ENCODE results near the gene NCF1. TPM values are rescaled to one million over a fixed set of nuclear protein-coding genes. Genes with fewer than 3 reads are reported as not detected.
"Not testable (repeated sequence)": the region's sequence is repeated elsewhere in the genome, so short reads cannot be mapped to it uniquely, and the experiment has no call there.

Gene NCF1
- total RNA-seq, 2 experiments from 2014 or later, result 0.62 to 0.73 TPM

- H3K9me3 Mint-ChIP-seq, H3K27me3 Mint-ChIP-seq, CTCF ChIA-PET: not testable (repeated sequence)
Observed at GRCh38 chr7:74798644-74799043, 24.8 kb downstream of the NCF1 start.

GRCh38 chr7:74815882-74816281, 42.1 kb downstream of the NCF1 start:
- POLR2A ChIA-PET, result not testable (repeated sequence)

More at GRCh38 chr7:74798644-74799043, 24.8 kb downstream of the NCF1 start:
- H3K27ac Mint-ChIP-seq; H3K36me3 Mint-ChIP-seq; H3K4me3 Mint-ChIP-seq; POLR2A ChIA-PET; H3K4me1 Mint-ChIP-seq (ENCODE audit: low read depth); intact Hi-C loops (cut with micrococcal nuclease): not testable (repeated sequence)
- peak; percentile 42 for DNase-seq

GRCh38 chr7:74820146-74820805, 46.5 kb downstream of the NCF1 start:
- intact Hi-C loops (cut with micrococcal nuclease), result not testable (repeated sequence)

More at GRCh38 chr7:74815882-74816281, 42.1 kb downstream of the NCF1 start:
- H3K27ac Mint-ChIP-seq; CTCF ChIA-PET; H3K27me3 Mint-ChIP-seq; H3K9me3 Mint-ChIP-seq; DNase-seq; intact Hi-C loops (cut with micrococcal nuclease); H3K4me3 Mint-ChIP-seq; H3K4me1 Mint-ChIP-seq (ENCODE audit: low read depth); H3K36me3 Mint-ChIP-seq: not testable (repeated sequence)

GRCh38 chr7:74821259-74821658, 47.4 kb downstream of the NCF1 start:
- H3K4me3 Mint-ChIP-seq; DNase-seq; POLR2A ChIA-PET; H3K4me1 Mint-ChIP-seq (ENCODE audit: low read depth); CTCF ChIA-PET; H3K36me3 Mint-ChIP-seq; H3K9me3 Mint-ChIP-seq; H3K27ac Mint-ChIP-seq; intact Hi-C loops (cut with micrococcal nuclease); H3K27me3 Mint-ChIP-seq: not testable (repeated sequence)

More at GRCh38 chr7:74820146-74820805, 46.5 kb downstream of the NCF1 start:
- H3K4me3 Mint-ChIP-seq; H3K4me1 Mint-ChIP-seq (ENCODE audit: low read depth); CTCF ChIA-PET; POLR2A ChIA-PET; H3K27me3 Mint-ChIP-seq; DNase-seq; H3K27ac Mint-ChIP-seq; H3K9me3 Mint-ChIP-seq; H3K36me3 Mint-ChIP-seq: not testable (repeated sequence)

GRCh38 chr7:74829959-74830358, 56.1 kb downstream of the NCF1 start:
- H3K4me3 Mint-ChIP-seq; H3K4me1 Mint-ChIP-seq (ENCODE audit: low read depth); H3K9me3 Mint-ChIP-seq; H3K36me3 Mint-ChIP-seq; H3K27me3 Mint-ChIP-seq; intact Hi-C loops (cut with micrococcal nuclease); POLR2A ChIA-PET; H3K27ac Mint-ChIP-seq; CTCF ChIA-PET; DNase-seq: not testable (repeated sequence)

GRCh38 chr7:74830411-74830810, 56.6 kb downstream of the NCF1 start:
- H3K9me3 Mint-ChIP-seq; H3K4me3 Mint-ChIP-seq; POLR2A ChIA-PET; intact Hi-C loops (cut with micrococcal nuclease); H3K27ac Mint-ChIP-seq; H3K27me3 Mint-ChIP-seq; CTCF ChIA-PET; H3K36me3 Mint-ChIP-seq; DNase-seq; H3K4me1 Mint-ChIP-seq (ENCODE audit: low read depth): not testable (repeated sequence)

Other genes with a start within 250 kb of the NCF1 start
- gene GTF2I, start 116.3 kb upstream of the NCF1 start, total RNA-seq, result 100 to 1,000 TPM; 113 to 116 TPM
- gene GTF2IRD2, start 77.6 kb downstream of the NCF1 start, total RNA-seq, result 1 to 10 TPM; 2.8 to 3.2 TPM
- 1 to 10 TPM; 3.8 to 3.9 TPM for gene CASTOR2, start 190.7 kb downstream of the NCF1 start, total RNA-seq